Measurements from ENCODE around the gene MYH15. TPM values are rescaled to one million over a fixed set of nuclear protein-coding genes. Genes with fewer than 3 reads are reported as not detected.

MYH15 gene
- polyA plus RNA-seq, 1 experiment: 0.68 TPM

GRCh38 chr3:108512671-108513070 is 2.3 kb upstream of the MYH15 start:
- CTCF ChIA-PET: interaction anchor here (1.0 kb wide), 2 partner anchors 34 to 35 kb away, joined by 3 read pairs; no protein-coding TSS in a partner anchor
- Histone ChIP-seq H3K27ac (ENCODE audit: low read depth, low read length) (no peak overlapping the region), H3K9me3 (ENCODE audit: control insufficient read depth, insufficient read depth, low read length) (no peaks in the 10 kb centered on the region), H3K4me3 (ENCODE audit: low read depth, low read length) (no peak overlapping the region), H3K27me3 (ENCODE audit: control insufficient read depth, insufficient read depth, low read length) (no peaks in the 10 kb centered on the region)
- TF ChIP-seq CTCF (IDR thresholded peaks at IDR 0.05; ENCODE audit: low read depth, low read length): no peak
- no peak for DNase-seq (ENCODE audit: low read depth, low spot score)
- POLR2A ChIA-PET: interaction anchor here (0.5 kb wide), 1 partner anchor 57 kb away, joined by 3 read pairs; no protein-coding TSS in a partner anchor

GRCh38 chr3:108511490-108511889 is 1.1 kb upstream of the MYH15 start:
- Histone ChIP-seq H3K4me3 (ENCODE audit: low read depth, low read length) (no peak overlapping the region), H3K27me3 (ENCODE audit: control insufficient read depth, insufficient read depth, low read length) (no peaks in the 10 kb centered on the region), H3K27ac (ENCODE audit: low read depth, low read length) (no peak overlapping the region), H3K9me3 (ENCODE audit: control insufficient read depth, insufficient read depth, low read length) (no peaks in the 10 kb centered on the region)
- DNase-seq (ENCODE audit: low read depth, low spot score): no peak
- CTCF ChIA-PET: no interaction called here
- POLR2A ChIA-PET: no interaction called here
- TF ChIP-seq CTCF (IDR thresholded peaks at IDR 0.05; ENCODE audit: low read depth, low read length): no peak

GRCh38 chr3:108511055-108511454 is 659 bp upstream of the MYH15 start:
- DNase-seq (ENCODE audit: low read depth, low spot score): no peak

GRCh38 chr3:108509871-108510270 is 525 bp downstream of the MYH15 start:
- no peaks in the 10 kb centered on the region for H3K27me3 ChIP-seq (ENCODE audit: control insufficient read depth, insufficient read depth, low read length)
- H3K4me3 ChIP-seq (ENCODE audit: low read depth, low read length): no peak overlapping the region
- TF ChIP-seq CTCF (IDR thresholded peaks at IDR 0.05; ENCODE audit: low read depth, low read length): no peak
- H3K9me3 ChIP-seq (ENCODE audit: control insufficient read depth, insufficient read depth, low read length): no peaks in the 10 kb centered on the region
- H3K27ac ChIP-seq (ENCODE audit: low read depth, low read length): no peak overlapping the region
- POLR2A ChIA-PET: no interaction called here
- CTCF ChIA-PET: no interaction called here
- DNase-seq (ENCODE audit: low read depth, low spot score): no peak

More at GRCh38 chr3:108511055-108511454, 659 bp upstream of the MYH15 start:
- H3K4me3 ChIP-seq (ENCODE audit: low read depth, low read length): no peak overlapping the region
- H3K9me3 ChIP-seq (ENCODE audit: control insufficient read depth, insufficient read depth, low read length): no peaks in the 10 kb centered on the region
- no peaks in the 10 kb centered on the region for H3K27me3 ChIP-seq (ENCODE audit: control insufficient read depth, insufficient read depth, low read length)
- CTCF ChIA-PET: no interaction called here
- H3K27ac ChIP-seq (ENCODE audit: low read depth, low read length): no peak overlapping the region
- POLR2A ChIA-PET: no interaction called here
- no peak for TF ChIP-seq CTCF (IDR thresholded peaks at IDR 0.05; ENCODE audit: low read depth, low read length)

GRCh38 chr3:108509263-108509662 is 1.1 kb downstream of the MYH15 start:
- no peak for DNase-seq (ENCODE audit: low read depth, low spot score)
- ChIA-PET CTCF (no interaction called here), POLR2A (no interaction called here)
- TF ChIP-seq CTCF (IDR thresholded peaks at IDR 0.05; ENCODE audit: low read depth, low read length): no peak
- no peaks in the 10 kb centered on the region for H3K27me3 ChIP-seq (ENCODE audit: control insufficient read depth, insufficient read depth, low read length)
- no peak overlapping the region for H3K27ac ChIP-seq (ENCODE audit: low read depth, low read length)
- H3K9me3 ChIP-seq (ENCODE audit: control insufficient read depth, insufficient read depth, low read length): no peaks in the 10 kb centered on the region
- no peak overlapping the region for H3K4me3 ChIP-seq (ENCODE audit: low read depth, low read length)
